ENCODE results near the gene COL4A6. TPM values are rescaled to one million over a fixed set of nuclear protein-coding genes. Genes with fewer than 3 reads are reported as not detected.
A peak's percentile ranks its signal among the peaks of the same experiment; 100 is the strongest.
"Not testable (repeated sequence)": the region's sequence is repeated elsewhere in the genome, so short reads cannot be mapped to it uniquely, and the experiment has no call there.

Gene COL4A6
- total RNA-seq (not detected), polyA plus RNA-seq (not detected), total RNA-seq (0 to 0.26 (median 0.06) reads per million in 6 experiments)

DNA sequence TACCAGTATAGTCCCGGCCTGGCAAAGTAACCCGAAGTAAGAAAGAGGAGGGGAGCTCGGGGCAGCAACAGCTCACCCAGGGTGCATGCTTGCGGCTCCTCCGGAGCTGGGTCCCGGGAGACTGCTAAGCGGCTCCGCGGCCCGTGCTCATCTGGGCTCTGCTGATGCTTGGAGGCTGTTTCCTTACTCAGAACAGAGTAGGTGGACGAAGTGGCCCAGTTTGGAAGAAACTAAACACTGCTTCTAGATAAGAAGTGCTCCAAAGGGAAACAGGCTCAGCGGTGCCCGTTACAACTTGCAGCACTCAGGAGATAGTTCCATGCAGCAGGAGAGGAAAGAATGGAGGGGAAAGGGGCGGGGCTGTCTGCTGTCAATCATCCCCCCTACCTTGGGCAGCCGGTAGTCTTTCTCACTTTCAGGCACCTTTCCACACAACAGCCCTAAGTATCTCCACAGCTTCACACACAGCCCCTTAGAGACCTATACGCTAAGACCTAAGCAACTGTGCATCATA is at the start of gene COL4A6:
TSS of gene COL4A6 (minus strand) at position 313 of the 514 bp plus-strand sequence. CDS start at position 87, 226 bp downstream.
- Mint-ChIP-seq H3K27me3 (peaks cover 12 to 18% (median 16%) of the 10 kb centered on the region in 5 donors), H3K9me3 (peaks cover 0 to 2% (median 0%) of the 10 kb centered on the region in 9 donors), H3K4me1 (peaks cover 3 to 15% (median 9%) of the 10 kb centered on the region in 4 donors), H3K4me3 (peak within 1 kb of the TSS in 6 of 10 donors; percentile 58 to 75 (median 70)), H3K36me3 (no peaks in the 10 kb centered on the region), H3K27ac (no peak within 1 kb of the TSS)
- POLR2A ChIA-PET, result no interaction called here
- ATAC-seq, result no peak
- no peak for DNase-seq

- no peak for ATAC-seq
- no peaks in the 10 kb centered on the region for H3K36me3 Mint-ChIP-seq
- no peaks in the 10 kb centered on the region for H3K4me1 Mint-ChIP-seq
- H3K27me3 Mint-ChIP-seq, result no peaks in the 10 kb centered on the region
- DNase-seq, result no peak
- H3K27ac Mint-ChIP-seq, result no peak overlapping the region
- no peak overlapping the region for H3K4me3 Mint-ChIP-seq
- H3K9me3 Mint-ChIP-seq, result peaks cover 0 to 4% (median 0%) of the 10 kb centered on the region in 9 donors
- POLR2A ChIA-PET, result no interaction called here
Observed at GRCh38 chrX:108485960-108486359, 47.7 kb upstream of the COL4A6 start.

- no peak overlapping the region for H3K4me3 Mint-ChIP-seq
- DNase-seq, result no peak
- H3K36me3 Mint-ChIP-seq, result no peaks in the 10 kb centered on the region
- H3K4me1 Mint-ChIP-seq, result no peaks in the 10 kb centered on the region
- H3K27me3 Mint-ChIP-seq, result no peaks in the 10 kb centered on the region
- peaks cover 0 to 4% (median 0%) of the 10 kb centered on the region in 9 donors for H3K9me3 Mint-ChIP-seq
- H3K27ac Mint-ChIP-seq, result no peak overlapping the region
- POLR2A ChIA-PET, result no interaction called here
- ATAC-seq, result no peak
Observed at GRCh38 chrX:108484251-108484650, 46.0 kb upstream of the COL4A6 start.

DNA sequence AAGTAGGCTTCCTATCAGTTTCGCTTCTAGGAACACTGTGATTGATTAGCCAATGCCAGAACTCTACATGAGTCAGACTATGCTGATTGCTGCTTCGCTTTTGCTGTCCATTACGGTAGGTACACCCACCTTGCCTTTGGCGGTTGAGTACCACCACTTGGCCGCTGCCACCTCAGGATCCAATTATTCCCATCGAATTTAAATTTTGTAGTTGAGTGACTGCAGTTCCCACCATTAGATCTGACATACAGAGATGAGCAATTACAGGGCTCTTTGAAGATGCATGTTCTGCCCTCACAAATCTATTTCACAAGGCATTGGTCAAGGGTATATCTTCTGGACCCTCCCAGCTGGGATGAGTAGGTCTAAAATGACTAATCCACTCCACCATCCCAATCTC is 43.3 kb upstream of the COL4A6 start:
- H3K27me3 Mint-ChIP-seq, ATAC-seq, H3K4me3 Mint-ChIP-seq, DNase-seq, H3K4me1 Mint-ChIP-seq, H3K27ac Mint-ChIP-seq, POLR2A ChIA-PET, H3K9me3 Mint-ChIP-seq, H3K36me3 Mint-ChIP-seq: not testable (repeated sequence)

DNA sequence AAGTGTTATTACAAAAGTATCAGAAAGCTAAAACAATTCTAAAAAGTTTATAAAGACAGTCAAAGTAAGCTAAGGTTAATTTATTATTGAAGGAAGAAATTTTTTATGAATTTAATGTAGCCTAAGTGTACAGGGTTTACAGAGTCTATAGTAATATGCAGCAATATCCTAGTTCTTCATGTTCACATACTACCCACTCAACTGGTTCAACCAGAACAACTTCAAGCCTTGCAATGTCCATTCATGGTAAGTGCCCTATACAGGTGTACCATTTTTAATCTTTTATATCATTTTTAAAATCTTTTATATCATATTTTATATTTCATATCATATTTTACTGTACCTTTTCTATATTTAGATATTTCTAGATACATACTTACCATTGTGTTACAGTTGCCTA is 35.8 kb upstream of the COL4A6 start:
- Mint-ChIP-seq H3K27ac (no peak overlapping the region), H3K4me1 (no peaks in the 10 kb centered on the region), H3K4me3 (no peak overlapping the region), H3K36me3 (no peaks in the 10 kb centered on the region), H3K27me3 (peaks cover 0 to 3% (median 0%) of the 10 kb centered on the region in 5 donors), H3K9me3 (peaks cover 0 to 6% (median 0%) of the 10 kb centered on the region in 9 donors)
- ATAC-seq (no peak), DNase-seq (no peak)
- POLR2A ChIA-PET, result no interaction called here

GRCh38 chrX:108468486-108468885 is 30.3 kb upstream of the COL4A6 start:
- POLR2A ChIA-PET, result no interaction called here
- Mint-ChIP-seq H3K27me3 (no peaks in the 10 kb centered on the region), H3K4me1 (no peaks in the 10 kb centered on the region), H3K9me3 (peaks cover 0 to 4% (median 0%) of the 10 kb centered on the region in 9 donors), H3K36me3 (no peaks in the 10 kb centered on the region), H3K4me3 (no peak overlapping the region), H3K27ac (no peak overlapping the region)
- no peak for ATAC-seq
- no peak for DNase-seq

DNA sequence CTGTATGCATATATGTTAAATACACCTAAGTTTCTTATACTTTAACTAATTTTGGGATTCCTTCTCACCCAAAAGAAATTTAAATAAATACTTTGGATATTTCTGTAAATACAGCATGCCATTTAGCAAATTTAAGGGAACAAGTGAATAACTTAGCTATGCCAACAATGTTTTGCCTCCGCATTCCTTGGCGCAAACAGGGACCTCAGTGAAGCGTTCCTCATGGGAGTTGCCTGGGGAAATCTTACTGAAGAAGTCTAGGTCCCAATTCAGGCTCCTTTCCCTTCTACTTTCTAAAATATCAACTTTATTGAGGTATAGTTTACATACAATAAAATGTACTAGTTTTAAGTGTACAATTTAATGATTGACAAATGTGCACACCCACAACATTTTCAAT is 26.4 kb upstream of the COL4A6 start:
- H3K36me3 Mint-ChIP-seq, result no peaks in the 10 kb centered on the region
- POLR2A ChIA-PET, result no interaction called here
- H3K9me3 Mint-ChIP-seq, result peaks cover 0 to 1% (median 0%) of the 10 kb centered on the region in 9 donors
- H3K4me3 Mint-ChIP-seq, result no peak overlapping the region
- no peaks in the 10 kb centered on the region for H3K4me1 Mint-ChIP-seq
- no peaks in the 10 kb centered on the region for H3K27me3 Mint-ChIP-seq
- peak overlapping the region in 1 of 10 donors; percentile 29 for H3K27ac Mint-ChIP-seq
- DNase-seq, result no peak
- no peak for ATAC-seq

- Mint-ChIP-seq H3K9me3 (peaks cover 0 to 5% (median 0%) of the 10 kb centered on the region in 9 donors), H3K27ac (no peak overlapping the region), H3K4me3 (no peak overlapping the region), H3K4me1 (no peaks in the 10 kb centered on the region), H3K36me3 (no peaks in the 10 kb centered on the region), H3K27me3 (no peaks in the 10 kb centered on the region)
- DNase-seq (no peak), ATAC-seq (no peak)
- POLR2A ChIA-PET, result no interaction called here
Observed at GRCh38 chrX:108456971-108457477, 18.8 kb upstream of the COL4A6 start.

DNA sequence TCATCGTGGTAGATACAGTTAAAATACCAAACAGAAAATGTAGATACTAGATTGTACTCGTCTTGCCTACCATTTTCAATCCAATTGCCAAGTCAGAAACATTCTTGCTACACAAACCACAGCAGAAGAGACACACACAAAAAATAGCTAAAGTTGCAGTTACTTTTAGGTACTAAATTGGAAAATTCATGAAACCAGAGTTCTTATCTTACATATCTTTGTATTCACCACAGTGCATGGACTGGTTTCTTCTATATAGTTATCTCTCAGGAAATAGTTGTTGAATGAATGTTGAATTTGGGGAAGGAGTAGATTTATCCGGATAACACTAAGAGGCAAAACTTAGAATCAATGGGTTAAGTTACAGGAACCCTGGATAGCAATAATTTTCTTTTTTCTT is 15.6 kb upstream of the COL4A6 start:
- Mint-ChIP-seq H3K27me3 (no peaks in the 10 kb centered on the region), H3K4me3 (no peak overlapping the region), H3K27ac (no peak overlapping the region), H3K4me1 (no peaks in the 10 kb centered on the region), H3K9me3 (peaks cover 0 to 8% (median 0%) of the 10 kb centered on the region in 9 donors), H3K36me3 (no peaks in the 10 kb centered on the region)
- ATAC-seq, result no peak
- no peak for DNase-seq
- POLR2A ChIA-PET, result no interaction called here

- H3K4me3 Mint-ChIP-seq, result no peak overlapping the region
- H3K36me3 Mint-ChIP-seq, result no peaks in the 10 kb centered on the region
- H3K9me3 Mint-ChIP-seq, result peaks cover 0 to 2% (median 0%) of the 10 kb centered on the region in 9 donors
- H3K27me3 Mint-ChIP-seq, result peaks cover 0 to 7% (median 2%) of the 10 kb centered on the region in 5 donors
- no peak overlapping the region for H3K27ac Mint-ChIP-seq
- DNase-seq (no peak), ATAC-seq (no peak)
- POLR2A ChIA-PET, result no interaction called here
- H3K4me1 Mint-ChIP-seq, result no peaks in the 10 kb centered on the region
Observed at GRCh38 chrX:108447303-108447702, 9.1 kb upstream of the COL4A6 start.

GRCh38 chrX:108442901-108443464 is 4.8 kb upstream of the COL4A6 start:
- POLR2A ChIA-PET, result no interaction called here
- Mint-ChIP-seq H3K27ac (no peak overlapping the region), H3K27me3 (peaks cover 10 to 21% (median 10%) of the 10 kb centered on the region in 5 donors), H3K4me3 (no peak overlapping the region), H3K4me1 (peaks cover 3 to 15% (median 9%) of the 10 kb centered on the region in 4 donors), H3K36me3 (no peaks in the 10 kb centered on the region), H3K9me3 (peaks cover 0 to 2% (median 0%) of the 10 kb centered on the region in 9 donors)
- DNase-seq, result no peak
- ATAC-seq, result no peak

GRCh38 chrX:108439961-108440696 is 1.9 kb upstream of the COL4A6 start:
- H3K4me3 Mint-ChIP-seq, result peak overlapping the region; percentile 38 to 78 (median 64)
- H3K27ac Mint-ChIP-seq, result no peak overlapping the region
- peaks cover 3 to 15% (median 9%) of the 10 kb centered on the region in 4 donors for H3K4me1 Mint-ChIP-seq
- H3K27me3 Mint-ChIP-seq, result peaks cover 10 to 20% (median 17%) of the 10 kb centered on the region in 5 donors
- H3K9me3 Mint-ChIP-seq, result peaks cover 0 to 2% (median 0%) of the 10 kb centered on the region in 9 donors
- no peak for ATAC-seq
- POLR2A ChIA-PET, result no interaction called here
- no peaks in the 10 kb centered on the region for H3K36me3 Mint-ChIP-seq
- DNase-seq, result no peak

DNA sequence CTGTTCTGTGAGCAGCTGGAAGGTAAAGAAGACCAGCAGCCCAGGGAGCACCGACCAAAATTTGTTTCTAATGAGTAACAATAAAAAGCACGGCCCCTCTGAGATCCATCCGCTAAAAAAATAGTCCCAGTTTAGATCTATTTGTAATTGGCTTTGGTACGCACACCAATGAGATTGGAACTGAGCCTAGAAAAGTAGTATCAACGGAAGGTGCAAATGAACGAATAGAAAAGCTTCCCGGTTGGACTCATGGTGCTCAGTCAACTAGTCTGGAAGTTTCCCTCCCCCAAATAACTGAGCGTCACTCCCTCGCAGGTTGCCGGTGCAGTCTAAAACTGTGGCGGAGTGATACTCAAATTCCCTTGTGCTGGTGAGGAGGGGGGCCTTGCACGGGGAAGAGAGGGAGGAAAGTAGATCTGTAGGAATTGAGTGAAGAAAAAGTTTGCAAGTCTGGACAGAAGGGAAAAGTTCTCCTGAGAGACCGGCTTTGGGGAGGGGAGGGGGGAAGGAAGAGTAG is 1.3 kb upstream of the COL4A6 start, which contains the start of gene COL4A5:
TSS of gene COL4A5 (plus strand) at position 413 of the 517 bp plus-strand sequence. CDS start 288 bp downstream, outside the sequence.
- peak within 1 kb of the TSS; percentile 38 to 78 (median 64) for H3K4me3 Mint-ChIP-seq
- ATAC-seq, result no peak
- no peaks in the 10 kb centered on the region for H3K36me3 Mint-ChIP-seq
- peaks cover 0 to 2% (median 0%) of the 10 kb centered on the region in 9 donors for H3K9me3 Mint-ChIP-seq
- DNase-seq, result no peak
- POLR2A ChIA-PET, result no interaction called here
- peaks cover 3 to 15% (median 9%) of the 10 kb centered on the region in 4 donors for H3K4me1 Mint-ChIP-seq
- H3K27ac Mint-ChIP-seq, result no peak within 1 kb of the TSS
- H3K27me3 Mint-ChIP-seq, result peaks cover 12 to 18% (median 16%) of the 10 kb centered on the region in 5 donors

Data from naive thymus-derived CD8-positive, alpha-beta T cell (primary cell).